GM23248 (cell line): ENCODE measurements around the gene PEAK1.

Source experiments
- EZH2 ChIP-seq: fragments of 200-600 bp; sonication (generic); IDR thresholded peaks from 2 replicates; pipeline ENCODE4 v1.6.1; 2018; ENCODE audit warnings: antibody characterized with exemption, mild to moderate bottlenecking; ENCODE audit not compliant: insufficient read depth, poor library complexity, severe bottlenecking
- EZH2phosphoT487 ChIP-seq: fragments of 200-600 bp; sonication (generic); IDR thresholded peaks from 2 replicates; pipeline ENCODE4 v1.6.1; 2018; ENCODE audit warnings: antibody characterized with exemption, moderate library complexity, mild to moderate bottlenecking, low read depth; ENCODE audit not compliant: insufficient read depth

- no peak for TF ChIP-seq EZH2phosphoT487
- TF ChIP-seq EZH2: no peak
Measured at GRCh38 chr15:77180270-77180669, 239.6 kb downstream of the PEAK1 start.
